Ecto neural progenitor cell (in vitro differentiated cells): ENCODE measurements around the gene SNCAIP.
"Not testable (repeated sequence)": the region's sequence is repeated elsewhere in the genome, so short reads cannot be mapped to it uniquely, and the experiment has no call there.

Experiments
- DNase-seq: peaks from one replicate; pipeline ENCODE4 v3.0.0-alpha.2; 2018; ENCODE audit warnings: low spot score

SNCAIP gene

DNA sequence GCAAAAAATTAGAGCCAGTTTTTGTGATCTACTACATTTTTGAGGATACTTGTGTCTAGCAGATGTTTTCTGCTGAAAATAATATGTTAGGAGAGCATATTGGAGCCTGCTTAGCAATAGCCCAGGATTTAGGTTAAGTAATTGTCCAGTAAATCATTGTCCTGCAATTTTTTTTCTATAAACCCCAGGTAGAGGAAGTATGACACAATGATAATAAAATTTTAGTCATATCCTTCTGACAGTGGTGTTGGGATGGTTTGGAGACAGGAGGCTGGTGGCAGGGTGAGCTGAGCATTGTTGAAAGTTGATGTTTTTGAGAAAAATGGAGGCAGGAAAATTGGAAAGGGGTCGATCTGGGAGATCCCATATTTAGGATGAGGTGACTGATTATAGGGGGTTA is 3.5 kb downstream of the SNCAIP start:
- no peak for DNase-seq

DNA sequence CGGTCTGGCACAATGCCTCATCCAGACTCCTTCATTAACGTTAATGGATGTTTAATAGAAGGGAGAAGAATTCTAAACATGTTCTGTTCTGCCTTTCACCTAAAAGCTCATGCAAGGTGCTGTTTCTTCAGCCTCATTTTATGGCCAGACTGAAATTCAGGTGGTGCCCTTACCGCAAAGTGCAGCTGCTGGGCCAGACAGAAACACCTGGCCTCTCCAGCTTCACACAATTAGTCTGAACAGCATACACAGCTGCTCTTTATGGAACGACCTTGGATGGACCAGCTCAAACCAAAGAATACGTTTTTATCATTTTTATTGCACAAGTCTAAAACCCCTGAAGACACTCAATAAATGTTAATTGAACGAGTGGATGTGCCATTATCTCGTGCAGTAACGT is 4.6 kb downstream of the SNCAIP start:
- no peak for DNase-seq

DNA sequence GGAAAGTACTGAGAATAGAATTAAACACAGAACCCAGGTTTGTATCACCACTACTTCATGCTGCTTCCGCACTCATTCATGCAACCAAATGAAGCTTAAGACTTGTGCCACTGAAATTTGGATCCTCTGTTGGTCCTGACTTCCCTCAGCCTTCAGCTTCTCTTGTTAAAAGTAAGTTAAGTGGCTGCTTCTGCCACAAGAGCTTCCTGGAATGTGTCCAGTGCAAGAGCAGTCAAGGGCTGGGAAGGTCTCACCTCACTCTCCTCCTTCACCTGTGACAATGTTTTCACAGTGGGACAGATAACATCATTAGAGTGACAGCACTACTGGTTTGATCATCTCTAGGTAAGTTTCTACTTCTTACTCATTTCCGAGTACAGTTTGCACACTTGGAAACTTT is 7.9 kb downstream of the SNCAIP start:
- DNase-seq = no peak

DNA sequence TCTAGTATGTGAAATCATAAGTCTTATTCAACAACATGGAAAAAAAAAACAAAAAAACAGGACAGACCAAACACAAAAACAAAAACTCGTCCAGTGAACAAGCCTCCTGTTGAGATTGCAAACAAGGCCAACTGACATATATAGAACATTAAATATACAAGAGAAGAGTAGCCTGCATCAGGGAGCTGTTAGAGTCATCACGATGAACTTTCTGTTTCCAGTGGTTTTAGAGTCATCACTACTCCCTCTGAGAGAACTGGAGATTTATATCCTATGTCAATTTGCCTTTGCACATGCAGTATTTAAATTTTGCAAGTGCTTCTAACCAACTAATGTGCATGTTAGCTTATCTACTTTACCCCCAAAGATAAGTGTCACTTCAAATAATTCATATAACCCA is 9.9 kb downstream of the SNCAIP start:
- DNase-seq = no peak

DNA sequence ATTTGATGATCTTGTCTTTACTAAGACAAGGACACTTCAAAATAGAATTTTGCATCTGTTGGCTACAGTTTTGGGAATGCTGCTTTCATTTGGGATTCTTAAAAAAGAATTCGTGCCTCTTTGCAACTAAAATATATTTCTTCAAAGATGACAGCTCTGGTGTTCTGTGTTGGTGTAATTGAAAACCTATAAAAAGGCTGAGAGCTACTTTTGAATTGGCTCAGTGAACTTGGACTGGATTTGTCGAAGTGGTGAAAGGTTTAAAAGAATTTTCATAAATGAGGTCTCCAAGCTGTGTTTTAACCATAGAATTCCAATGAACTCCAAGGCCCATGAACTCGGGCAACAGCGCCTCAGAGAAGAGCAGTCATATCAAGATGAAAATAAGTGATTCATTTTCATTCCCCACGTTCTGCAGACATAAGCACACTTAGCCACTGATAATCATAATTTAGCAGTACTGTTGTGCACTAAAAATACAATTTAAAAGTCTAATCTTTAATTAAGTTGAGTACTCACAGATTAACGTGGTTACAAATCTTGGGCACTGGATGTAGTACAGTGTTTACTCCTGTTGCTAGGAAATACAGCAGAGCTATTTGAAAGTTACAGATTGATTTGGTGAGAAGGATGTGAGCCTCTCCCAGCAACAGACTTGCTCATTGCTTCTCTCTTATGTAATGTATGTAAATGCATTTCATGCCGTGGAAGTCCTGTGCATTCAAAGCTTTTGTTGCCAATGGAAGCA is 10.9 kb downstream of the SNCAIP start:
- no peak for DNase-seq

DNA sequence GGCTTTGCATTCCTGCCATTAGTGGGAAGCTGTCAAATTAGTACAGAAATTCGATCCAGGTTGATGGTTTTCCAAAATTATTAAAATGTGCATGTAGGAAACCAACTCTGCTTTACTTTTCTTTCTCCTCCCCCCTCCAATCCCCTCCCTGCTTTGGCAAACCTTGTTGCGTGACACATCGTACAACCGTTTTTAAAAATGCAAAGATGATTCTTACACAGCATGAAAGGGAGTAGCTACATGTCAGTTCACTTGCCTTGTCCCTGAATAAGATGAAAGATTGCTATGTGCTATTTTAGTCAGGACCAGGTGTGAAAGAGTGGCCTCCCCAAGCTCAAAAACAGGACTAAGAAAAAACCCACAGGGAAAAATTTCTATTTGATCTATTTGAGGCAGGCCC is 11.7 kb downstream of the SNCAIP start:
- no peak for DNase-seq

DNA sequence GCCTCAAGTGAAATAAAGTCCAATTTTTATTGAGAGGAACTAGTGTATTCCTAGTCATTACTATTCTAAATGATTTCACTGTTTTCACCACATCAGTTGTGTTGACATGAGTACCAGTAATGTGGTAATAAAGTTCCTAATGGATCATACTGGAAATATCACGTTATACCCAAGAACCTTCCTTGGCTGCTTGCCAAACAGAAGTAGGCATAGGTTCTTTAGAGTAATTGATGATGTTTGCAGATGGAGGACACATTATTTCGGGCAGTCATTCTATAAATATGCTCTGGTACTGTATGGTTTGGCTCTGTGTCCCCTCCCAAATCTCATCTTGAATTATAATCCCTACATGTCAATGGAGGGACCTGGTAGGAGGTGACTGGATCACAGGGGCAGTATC is 15.1 kb downstream of the SNCAIP start:
- no peak for DNase-seq

DNA sequence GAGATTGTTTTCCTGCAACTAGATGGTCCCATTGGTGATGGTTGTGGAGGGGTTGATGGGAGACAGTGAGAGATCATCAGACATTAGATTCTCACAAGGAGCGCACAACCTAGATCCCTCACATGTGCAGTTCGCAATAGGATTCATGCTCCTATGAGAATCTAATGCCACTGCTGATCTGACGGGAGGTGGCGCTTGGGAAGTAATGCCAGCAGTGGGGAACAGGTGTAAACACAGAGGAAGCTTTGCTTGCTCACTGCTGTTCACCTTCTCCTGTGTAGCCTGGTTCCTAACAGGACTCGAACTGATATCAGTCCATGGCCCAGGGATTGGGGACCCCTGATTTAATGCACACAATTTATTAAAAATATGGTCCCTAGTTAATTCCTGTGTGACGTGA is 18.8 kb downstream of the SNCAIP start:
- no peak for DNase-seq

DNA sequence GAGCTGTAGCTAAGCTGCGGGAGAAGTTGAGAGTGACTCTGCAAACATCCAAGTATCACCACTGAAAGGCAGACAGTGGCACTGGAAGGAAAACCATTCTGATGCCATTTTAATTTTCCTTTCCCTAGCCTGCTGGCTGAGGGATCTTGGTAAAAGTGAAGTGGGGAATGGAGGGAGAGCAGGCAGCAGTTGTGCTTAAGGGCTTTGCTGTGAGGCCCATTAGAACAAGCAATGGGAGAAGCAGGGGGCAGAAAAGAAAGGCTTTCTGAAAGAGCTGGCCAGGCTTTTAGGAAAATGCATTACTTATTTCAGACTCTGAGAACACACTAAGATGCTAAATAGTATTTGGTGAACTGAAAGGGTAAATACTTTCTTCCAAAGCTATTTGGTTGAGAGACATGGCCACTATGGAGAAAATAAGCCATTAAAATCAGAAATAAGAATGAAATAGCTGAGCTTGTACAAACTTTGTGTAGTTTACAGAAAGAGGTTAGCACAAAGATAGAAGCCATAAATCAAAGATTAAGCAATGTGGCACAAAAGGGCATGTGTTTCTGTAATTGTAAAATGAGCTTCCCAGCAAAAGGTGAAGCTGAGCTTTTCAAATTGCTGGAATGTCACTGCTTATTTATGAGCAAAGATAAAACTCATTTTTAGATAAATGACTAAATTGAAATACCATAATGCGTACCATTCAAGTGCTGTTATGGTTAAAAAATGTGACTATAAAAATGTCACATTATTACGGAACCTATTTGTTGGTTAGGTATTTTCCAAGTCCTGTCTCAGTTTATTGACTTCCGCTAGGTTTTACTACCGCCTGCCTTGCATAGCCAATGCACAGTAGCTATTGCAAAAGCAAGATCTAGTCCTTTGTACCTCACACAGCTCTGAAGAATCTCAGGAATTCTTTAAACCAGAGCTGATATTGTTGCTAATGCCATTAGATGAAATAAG is 20.8 kb downstream of the SNCAIP start:
- DNase-seq = no peak

DNA sequence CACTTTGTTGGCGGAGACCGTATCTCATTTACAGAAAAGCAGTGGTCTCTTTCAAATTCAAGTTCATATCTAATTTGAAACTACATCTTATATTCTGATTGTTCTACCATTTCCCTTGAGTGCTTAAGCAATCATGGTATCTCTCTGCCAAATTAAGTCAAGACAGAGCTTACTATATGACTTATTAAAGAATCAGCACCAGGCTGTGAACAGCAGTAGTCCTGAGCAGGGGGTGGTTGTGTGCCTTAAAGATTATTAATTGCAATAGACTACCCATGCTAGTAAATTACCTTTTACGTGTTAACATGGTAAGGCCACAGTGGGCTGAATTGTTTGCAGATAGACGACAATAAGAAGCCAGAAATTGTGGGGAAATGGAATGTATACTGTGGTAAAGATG is 21.5 kb downstream of the SNCAIP start:
- no peak for DNase-seq

DNA sequence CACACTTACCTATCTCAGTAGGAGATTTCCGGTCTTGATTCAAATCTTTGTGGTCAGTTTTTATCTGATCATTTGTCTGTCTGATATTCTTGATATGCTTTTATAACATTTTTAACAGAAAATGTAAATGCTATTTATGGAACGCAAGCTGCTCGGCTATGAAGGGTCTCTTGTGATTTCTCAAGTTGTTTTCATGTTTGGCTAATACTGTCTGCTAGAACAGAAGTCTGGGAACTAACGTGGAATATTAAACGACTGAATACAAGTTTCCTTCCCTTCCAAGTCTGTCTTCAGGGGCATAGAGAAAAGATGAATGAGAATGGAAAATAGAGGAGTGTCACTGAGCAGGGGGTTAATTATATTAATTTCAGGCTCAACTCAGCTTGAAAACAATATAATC is 27.6 kb downstream of the SNCAIP start:
- no peak for DNase-seq

DNA sequence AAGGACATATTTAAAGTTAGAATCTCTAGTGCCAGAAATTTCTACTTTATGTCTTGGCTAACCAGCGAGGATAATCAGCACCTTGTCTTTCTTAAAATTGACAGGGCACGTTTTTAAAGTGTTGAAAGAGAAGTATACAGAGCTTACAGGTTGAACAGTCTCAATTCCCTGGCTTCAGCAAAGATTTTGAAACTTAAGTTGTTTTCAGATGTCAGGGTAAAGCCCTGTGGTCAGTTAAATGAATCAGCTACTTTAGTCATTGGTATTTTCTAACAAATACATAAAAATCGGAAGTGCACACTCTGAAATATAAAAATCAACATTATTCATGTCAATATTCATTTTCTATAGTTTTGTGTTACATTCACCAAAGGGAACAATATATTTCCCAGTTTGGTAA is 29.1 kb downstream of the SNCAIP start:
- DNase-seq = no peak

DNA sequence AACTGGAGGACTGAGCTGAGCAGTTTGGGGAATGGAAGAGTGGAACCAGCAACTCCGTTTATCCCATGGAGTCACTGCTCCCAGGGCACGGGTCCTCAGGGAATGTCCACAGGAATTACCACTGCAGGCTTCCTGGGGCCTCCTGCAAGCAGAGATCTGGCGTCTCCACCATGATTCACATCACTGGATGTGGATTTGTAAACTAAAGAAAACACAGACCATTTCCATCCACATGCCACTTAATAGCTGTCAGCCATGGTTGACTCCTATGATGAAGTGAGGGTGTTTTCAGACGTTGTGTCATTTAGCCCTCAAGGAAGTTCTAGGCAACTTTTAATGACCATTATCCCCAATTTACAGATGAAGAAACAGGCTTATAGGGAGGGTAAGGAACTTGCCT is 30.2 kb downstream of the SNCAIP start:
- DNase-seq = no peak

DNA sequence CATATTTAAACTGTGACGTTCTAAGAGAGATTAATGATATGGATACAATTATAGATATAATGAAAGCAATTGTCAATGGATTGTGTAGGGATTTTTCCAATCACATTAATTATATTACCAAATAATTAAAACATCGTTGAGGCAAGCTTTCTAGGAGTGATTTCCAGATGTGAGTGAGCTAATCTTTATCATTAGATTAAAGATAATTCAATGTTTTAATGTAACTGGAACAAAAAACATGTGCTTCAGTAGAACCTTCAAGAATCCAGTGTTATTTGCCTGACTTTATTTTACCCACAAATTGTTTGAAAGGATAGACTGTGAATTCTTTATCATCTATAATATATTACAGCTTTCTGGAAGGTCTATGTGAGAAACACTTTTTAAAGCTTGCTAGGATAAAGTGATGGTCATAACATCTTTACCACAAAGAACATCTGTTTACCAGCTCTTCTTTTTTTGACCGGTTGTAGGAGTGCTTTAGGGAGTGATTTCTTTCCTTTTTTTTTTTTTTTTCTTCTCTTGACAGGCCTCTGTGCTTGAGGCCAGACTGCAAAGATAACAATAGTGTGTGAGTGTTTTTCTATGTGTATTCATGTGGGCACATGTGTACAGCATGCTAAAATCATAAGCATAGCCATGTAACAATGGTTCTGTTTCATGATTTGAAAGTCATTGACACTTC is 35.0 kb downstream of the SNCAIP start:
- no peak for DNase-seq

DNA sequence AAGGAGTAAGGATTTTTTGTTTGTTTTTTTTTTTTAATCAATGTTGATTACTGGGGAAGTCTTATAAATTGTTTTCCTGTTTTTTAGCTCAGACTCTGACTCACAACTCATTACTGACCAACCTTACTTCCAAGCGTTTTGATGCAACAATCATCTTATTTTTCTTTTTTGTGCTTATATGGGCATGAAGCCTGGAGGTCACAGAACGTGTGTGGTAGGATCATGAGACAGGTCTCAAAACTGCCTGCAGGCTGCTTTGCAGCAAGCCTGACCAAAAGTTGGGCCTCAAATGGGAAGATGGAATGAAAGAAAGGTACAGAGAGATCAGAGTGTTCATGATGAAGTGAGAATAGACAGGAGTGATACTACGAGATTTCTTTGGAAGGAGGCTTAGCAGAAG is 38.5 kb downstream of the SNCAIP start:
- DNase-seq = no peak

DNA sequence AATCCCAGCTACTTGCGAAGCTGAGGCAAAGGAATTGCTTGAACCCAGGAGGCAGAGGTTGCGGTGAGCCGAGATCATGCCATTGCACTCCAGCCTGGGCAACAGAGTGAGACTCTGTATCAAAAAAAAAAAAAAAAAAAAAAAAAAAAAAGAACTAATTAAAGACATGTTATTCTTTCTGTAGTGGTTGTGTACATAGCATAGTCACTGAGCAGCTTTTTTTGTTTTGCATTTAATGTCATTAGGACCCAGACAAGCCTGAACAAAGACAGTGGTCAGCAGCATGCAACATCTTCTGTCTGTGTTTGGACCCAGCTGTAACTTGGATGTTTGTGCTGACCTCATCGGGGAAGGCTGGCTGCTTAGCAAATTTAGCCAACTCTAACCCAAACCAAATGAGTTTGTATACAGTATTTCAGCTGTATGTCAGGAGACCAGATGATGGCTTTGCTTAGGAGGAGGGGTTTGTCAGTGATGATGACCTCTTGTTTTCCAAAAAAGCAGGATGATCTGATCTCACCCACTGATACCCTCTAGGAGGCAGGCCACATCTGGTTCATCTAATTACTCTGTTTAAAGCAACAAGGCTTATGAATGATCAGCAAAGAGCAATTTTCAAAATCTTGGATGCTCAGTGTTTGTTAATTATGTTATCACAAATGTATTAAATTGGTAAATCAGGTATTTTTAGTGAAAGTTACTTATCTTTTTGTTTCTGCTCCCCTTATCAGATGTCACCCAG is 39.5 kb downstream of the SNCAIP start:
- no peak for DNase-seq

DNA sequence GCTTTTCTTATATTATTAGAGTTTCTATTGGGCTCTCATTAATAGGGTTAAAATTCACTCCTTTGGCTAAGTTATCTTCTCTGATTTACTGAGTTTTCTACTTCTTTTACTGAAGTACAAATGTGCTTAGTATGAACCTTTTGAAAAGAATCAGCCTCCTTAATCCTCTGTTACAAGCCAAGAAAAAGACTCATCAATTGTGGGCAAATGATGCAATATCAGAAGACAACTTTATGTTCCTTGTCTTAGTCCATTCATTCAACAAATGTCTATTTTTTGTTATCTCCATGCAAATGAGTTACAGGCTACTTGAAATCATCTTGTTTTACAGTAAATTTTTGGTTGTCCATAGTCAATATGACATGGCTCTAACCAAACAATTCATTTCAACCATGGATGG is 40.3 kb downstream of the SNCAIP start:
- no peak for DNase-seq

DNA sequence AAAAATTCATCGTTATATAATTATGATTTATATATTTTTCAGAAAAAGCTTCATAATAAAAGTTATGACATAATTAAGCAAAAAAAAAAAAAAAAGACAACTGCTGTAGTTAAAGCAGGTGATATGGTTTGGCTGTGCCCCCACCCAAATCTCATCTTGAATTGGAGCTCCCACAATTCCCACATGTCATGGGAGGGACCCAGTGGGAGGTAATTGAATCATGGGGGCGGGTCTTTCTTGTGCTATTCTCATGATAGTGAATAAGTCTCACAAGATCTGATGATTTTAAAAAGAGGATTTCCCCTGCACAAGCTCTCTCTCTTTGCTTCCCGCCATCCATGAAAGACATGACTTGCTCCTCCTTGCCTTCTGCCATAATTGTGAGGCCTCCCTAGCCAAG is 41.3 kb downstream of the SNCAIP start:
- DNase-seq = not testable (repeated sequence)

DNA sequence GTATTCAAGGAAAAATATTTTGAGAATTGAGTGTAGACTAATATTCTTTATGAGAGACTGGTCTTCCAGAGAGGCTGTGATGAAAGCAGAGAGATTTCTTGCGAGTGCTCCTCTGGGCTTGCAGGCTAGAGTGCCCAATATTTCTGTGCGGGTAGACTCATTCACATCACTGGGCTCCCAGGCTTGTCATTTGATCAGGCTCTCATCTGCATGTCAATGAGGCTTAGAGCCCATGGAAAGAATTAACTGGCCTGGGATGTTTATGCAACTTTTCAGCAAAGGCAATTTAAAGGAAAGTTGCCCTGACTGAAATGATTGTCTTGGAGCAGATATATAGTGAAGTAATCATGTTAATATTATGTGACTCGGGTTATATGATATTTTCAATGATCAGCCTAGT is 42.3 kb downstream of the SNCAIP start:
- DNase-seq = no peak

DNA sequence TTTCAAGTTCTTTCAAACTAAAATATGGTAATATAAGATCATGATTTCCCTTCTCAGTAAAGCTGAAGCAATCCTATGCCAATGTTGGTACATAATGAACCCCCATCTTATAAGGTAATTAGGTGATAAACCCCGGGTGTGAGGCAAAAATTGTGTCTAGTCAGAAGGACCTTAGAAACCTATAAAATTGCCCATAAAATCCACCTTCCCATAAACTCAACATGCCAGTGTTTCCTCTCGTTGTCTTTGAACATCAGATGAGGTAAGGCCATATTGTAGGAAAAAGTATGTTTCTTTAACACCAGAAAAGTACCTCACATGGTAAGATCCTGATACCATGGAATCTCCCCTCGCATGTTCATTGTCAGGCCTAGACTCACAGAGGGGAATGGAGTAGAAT is 43.3 kb downstream of the SNCAIP start:
- DNase-seq = no peak

DNA sequence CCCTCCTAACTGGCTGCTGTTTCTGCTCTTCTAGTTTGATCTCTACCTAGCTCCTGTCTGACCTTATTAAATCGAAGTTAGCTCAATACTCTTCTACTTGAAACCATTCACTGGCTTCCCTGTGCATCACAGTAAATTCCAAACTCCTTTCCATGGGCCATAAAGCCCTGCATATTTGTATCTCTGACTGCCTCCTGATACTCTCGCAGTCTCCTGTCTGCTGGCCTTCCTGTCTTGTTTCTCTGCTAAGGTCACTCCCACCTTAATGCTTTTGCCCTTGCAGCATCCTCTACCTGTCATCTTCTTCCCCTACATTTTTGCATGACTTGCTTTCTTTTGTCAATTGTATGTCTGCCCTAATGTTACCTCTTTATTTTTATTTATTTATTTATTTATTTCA is 44.8 kb downstream of the SNCAIP start:
- no peak for DNase-seq

DNA sequence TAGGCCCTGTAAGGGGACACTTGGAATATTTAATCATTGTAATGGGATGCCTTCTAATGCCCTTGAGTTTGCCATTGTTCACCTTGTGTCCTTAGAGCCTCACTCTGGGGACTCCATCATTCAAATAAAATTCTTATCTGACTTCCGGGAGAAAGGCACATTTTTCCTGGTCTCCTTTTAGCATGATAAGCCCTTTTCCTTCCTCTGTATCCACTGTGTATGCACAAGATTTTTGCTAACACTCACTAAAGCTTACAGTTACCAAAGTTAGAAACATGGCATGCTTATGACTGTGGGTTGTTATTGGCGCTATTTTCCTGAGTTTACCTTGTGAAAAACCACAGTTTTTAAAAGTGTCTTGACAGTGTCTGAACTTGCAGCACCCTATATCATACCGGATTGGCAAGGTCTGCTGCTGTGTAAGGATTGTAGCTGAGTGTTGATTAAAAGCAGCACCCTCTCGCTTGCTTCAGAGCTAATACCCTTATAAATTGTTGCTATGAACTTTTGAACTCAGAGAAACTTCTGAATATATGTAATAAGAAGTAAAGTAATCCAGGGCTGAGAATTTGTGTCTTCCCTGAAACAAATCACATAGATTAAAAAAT is 46.4 kb downstream of the SNCAIP start:
- DNase-seq = no peak
